AG10803 (cell line): ENCODE measurements around the gene NCEH1.

Source experiments
- DNase-seq: peaks from one replicate; pipeline ENCODE4 v3.0.0; 2010; ENCODE audit warnings: low read depth
- H3K4me3 ChIP-seq: 2 replicates; pipeline ENCODE4 v1.5.1; 2011; ENCODE audit warnings: mild to moderate bottlenecking, low read length, control low read depth
- CTCF ChIP-seq: conservative IDR thresholded peaks from 2 replicates; pipeline ENCODE4 v1.5.1; 2011; ENCODE audit warnings: mild to moderate bottlenecking, low read length, control low read depth, inconsistent platforms

NCEH1 gene

GRCh38 chr3:172651936-172652625 lies 58.8 kb downstream of the NCEH1 start:
- no peak overlapping the region for H3K4me3 ChIP-seq
- no peak for DNase-seq
- no peak for TF ChIP-seq CTCF

- H3K4me3 ChIP-seq: no peak overlapping the region
- TF ChIP-seq CTCF: no peak
- no peak for DNase-seq
These were observed 60.9 kb downstream of the NCEH1 start for GRCh38 chr3:172649987-172650386.

GRCh38 chr3:172648747-172649146 lies 62.1 kb downstream of the NCEH1 start:
- TF ChIP-seq CTCF: no peak
- peak; percentile 62 for DNase-seq
- no peak overlapping the region for H3K4me3 ChIP-seq

- no peak for DNase-seq
- no peak for TF ChIP-seq CTCF
- H3K4me3 ChIP-seq: no peak overlapping the region
These were observed 63.0 kb downstream of the NCEH1 start for GRCh38 chr3:172647823-172648222.

- H3K4me3 ChIP-seq: no peak overlapping the region
- no peak for DNase-seq
- no peak for TF ChIP-seq CTCF
These were observed 63.8 kb downstream of the NCEH1 start for GRCh38 chr3:172647080-172647479.

- TF ChIP-seq CTCF: no peak
These were observed 64.3 kb downstream of the NCEH1 start for GRCh38 chr3:172646439-172647015.

GRCh38 chr3:172644258-172644657 lies 66.6 kb downstream of the NCEH1 start:
- no peak overlapping the region for H3K4me3 ChIP-seq
- DNase-seq: no peak
- no peak for TF ChIP-seq CTCF

More at GRCh38 chr3:172646439-172647015, 64.3 kb downstream of the NCEH1 start:
- no peak for DNase-seq
- H3K4me3 ChIP-seq: no peak overlapping the region
